NCI-H1092 treated with DMSO at 0.1 percent for 48 hours (cell line): Measurements from ENCODE around the gene TPRG1.
A peak's percentile ranks its signal among the peaks of the same experiment; 100 is the strongest.

ENCODE experiments used
- DNase-seq: peaks from one replicate; lab custom pipeline; 2025; lab: John Stamatoyannopoulos, UW

The TPRG1 gene, protein sequence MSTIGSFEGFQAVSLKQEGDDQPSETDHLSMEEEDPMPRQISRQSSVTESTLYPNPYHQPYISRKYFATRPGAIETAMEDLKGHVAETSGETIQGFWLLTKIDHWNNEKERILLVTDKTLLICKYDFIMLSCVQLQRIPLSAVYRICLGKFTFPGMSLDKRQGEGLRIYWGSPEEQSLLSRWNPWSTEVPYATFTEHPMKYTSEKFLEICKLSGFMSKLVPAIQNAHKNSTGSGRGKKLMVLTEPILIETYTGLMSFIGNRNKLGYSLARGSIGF

DNA sequence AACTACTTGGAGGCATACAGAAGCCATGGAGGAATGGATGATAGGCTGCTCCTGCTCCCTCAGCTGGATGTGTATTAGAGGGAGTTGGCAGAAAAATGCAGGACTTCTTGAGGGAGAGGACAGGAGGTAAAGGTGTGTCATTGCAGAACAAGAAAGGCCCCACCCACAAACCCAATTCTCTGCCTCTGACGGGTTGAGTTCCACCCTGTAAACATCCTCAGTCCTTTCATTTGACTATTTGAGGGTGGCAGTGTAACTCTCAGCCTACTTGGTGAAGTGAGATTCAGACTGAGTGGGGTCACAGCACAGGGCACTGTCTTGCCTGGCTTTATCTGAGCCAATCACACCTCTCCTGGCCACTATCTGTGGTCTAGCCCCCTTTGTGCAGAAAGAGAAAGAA, at the start of gene TPRG1:
Gene TPRG1 (plus strand): TSS at position 265 of the 400 bp plus-strand sequence. CDS start 35,414 bp downstream, outside the sequence.
- no peak for DNase-seq

DNA sequence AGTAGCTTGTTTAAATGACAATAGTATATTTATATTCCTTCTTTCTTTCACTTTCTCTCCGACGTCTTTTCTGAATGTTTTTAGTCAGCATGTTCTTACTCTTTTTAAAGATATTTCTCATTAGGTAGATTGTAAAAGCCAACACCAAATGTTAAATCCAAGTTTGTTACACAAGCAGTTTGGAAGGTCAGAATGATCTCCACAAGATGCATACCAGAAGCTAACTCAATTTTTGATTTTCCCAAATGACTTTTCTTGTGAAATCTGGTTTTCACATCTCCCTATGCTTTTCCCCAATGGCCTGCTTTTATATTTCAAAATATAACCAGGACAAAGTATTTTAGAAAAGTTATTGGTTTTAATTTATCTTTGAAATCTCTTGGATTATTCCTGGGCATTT, 49.7 kb upstream of the TPRG1 start:
- no peak for DNase-seq

DNA sequence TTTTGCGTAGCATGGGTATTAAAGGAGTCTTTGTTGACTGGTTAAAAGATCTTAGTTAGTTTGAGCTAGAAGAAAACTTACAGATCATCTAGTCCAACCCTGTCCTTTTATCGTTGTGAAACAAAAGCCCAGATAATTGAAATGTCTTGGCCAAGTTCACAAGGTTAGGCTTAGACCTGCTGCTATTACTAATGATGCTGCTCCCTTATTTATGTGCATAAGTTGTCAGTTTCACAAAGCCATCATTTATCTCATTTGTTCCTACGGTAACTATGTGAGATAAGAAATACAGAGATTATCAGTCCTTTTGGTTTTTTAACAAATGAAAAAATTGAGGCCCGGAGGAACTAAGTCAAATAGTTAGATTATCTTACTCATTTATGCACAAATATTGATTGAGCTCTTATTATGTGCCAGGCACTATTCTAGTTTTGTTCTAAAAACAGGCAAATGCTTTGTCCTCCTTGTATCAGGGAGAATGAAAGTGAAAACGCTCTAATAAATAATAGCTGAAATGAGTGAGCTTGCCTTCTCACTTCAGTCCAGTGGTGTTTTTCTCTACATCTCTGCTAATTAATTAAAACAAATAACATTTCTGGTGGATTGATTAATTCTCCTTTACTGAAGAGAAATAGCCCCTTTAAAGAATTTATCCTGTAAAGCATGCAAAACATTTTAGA, 49.1 kb upstream of the TPRG1 start:
- no peak for DNase-seq

DNA sequence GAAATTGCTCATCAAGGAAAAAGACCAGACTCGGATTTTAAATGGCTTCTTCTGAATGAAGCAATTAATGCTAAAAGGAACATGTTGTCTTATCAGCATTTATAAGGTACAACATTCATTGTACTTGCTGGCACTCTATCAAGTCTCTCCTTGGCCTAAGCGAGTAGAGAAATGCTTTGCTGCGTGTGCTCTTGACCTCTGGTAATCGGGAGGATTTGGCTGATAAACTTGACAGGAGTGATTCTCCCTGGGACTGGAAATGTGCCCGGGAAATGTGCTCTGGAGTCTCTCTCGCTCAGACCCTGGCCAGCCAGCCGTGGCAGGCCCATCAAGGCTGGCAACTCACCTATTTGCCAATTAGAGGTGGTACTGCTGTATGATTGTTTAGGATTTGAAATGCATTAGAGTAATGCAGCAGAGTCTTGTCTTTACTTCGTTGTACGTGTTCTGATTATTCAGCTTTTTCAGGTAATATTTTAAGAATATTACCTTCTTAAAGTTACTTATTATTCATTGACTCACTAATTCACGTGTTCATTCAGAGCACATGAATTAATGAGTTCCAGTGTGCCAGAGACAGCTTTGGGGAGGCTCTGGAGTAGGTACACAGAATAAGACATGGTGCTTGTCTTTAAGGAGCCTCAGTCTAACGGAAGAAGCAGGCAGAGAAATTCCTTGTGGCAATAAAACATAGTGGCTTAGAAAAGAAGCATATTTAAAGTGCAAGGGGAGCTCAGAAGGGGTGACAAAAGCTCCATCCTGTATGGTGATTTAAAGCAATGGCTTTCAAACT, 48.0 kb upstream of the TPRG1 start:
- DNase-seq = peak; percentile 90

- no peak for DNase-seq
Observed at GRCh38 chr3:189132231-189132671, 39.5 kb upstream of the TPRG1 start.

GRCh38 chr3:189132839-189133238, 38.9 kb upstream of the TPRG1 start:
- no peak for DNase-seq

GRCh38 chr3:189133768-189134167, 38.0 kb upstream of the TPRG1 start:
- DNase-seq = no peak

GRCh38 chr3:189137416-189137815, 34.4 kb upstream of the TPRG1 start:
- no peak for DNase-seq

DNA sequence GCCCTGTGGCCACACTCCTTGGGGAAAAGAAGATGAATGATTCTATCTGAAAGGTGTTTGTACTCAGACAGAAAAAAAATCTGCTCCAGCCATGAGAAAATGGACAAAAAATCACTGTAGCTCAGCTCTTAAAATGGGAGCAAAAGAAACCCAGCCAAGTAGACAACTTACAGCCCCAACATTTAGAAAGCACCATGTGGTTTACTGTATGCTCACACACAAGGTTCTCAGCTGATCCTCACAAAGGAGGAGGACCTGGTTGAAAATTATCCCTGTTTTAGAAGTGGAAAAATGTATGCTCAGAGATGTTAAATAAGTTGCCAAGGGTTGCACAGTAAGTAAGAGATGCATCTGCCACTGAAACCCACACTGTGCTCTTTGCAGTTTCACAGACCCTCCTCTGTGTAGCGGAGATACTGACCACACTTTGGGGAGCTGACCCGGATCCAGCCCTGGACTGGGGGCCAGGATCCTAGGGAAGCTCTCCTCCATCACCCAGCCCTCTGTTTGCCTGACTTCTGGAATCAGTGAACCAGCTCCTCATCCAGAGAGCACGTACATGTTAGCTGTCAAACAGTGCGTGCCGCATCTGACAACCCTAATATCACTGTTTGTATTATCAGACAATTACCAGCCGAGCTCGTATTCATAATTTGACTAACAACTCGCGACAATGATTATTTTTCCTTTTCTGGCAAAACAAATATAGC, 32.7 kb upstream of the TPRG1 start:
- DNase-seq = no peak

- DNase-seq = no peak
Observed at GRCh38 chr3:189139611-189139940, 32.2 kb upstream of the TPRG1 start.

GRCh38 chr3:189142527-189142926, 29.2 kb upstream of the TPRG1 start:
- DNase-seq = no peak

GRCh38 chr3:189143321-189143720, 28.4 kb upstream of the TPRG1 start:
- no peak for DNase-seq

- DNase-seq = no peak
Observed at GRCh38 chr3:189143771-189144170, 28.0 kb upstream of the TPRG1 start.

DNA sequence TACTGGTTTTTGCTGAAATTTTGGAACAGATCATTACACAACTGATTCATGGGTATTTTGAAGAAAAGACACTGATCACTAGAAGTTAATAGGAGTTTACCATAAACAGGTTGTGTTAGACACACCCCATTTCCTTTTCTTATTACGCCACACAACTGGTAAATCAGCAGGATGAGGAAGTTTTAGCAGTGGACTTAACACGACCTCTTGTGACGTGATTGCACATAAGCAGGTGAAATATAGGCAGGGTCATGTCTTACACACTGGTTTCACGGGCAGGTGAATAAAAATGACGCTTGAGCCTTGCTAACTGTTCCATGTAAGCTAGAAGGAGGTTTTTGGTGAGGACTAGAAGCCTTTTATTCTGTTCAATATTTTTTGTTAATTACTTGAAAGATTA, 27.1 kb upstream of the TPRG1 start:
- peak; percentile 73 for DNase-seq

- DNase-seq = no peak
Observed at GRCh38 chr3:189146848-189147247, 24.9 kb upstream of the TPRG1 start.

DNA sequence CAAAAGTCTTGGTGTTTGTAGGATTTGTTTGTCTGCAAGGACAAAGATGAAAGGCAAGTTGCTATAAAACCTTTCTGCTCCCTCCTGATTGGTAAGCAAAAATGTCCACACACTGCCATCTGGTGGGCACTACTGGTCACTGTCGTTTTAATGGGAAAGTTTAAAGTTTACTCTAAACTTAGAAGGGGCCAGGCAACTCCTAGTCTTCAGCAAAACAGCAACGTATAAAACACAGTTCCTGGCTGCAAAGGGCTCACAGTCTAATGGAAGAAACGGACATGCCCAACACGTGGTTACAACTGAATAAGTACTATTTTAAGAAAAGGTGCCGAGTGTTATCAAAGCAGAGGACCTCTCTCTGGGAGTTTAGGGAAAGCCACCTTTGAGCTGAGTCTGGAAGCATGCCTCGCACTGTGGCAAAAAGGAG, 23.7 kb upstream of the TPRG1 start:
- peak; percentile 52 for DNase-seq

GRCh38 chr3:189149203-189149602, 22.6 kb upstream of the TPRG1 start:
- no peak for DNase-seq

- no peak for DNase-seq
Observed at GRCh38 chr3:189157232-189158007, 14.4 kb upstream of the TPRG1 start.

- no peak for DNase-seq
Observed at GRCh38 chr3:189158034-189158433, 13.7 kb upstream of the TPRG1 start.

GRCh38 chr3:189160519-189161309, 11.1 kb upstream of the TPRG1 start:
- DNase-seq = no peak
